OCI-LY7 (cell line): ENCODE results near the gene MAN1B1. TPM values are rescaled to one million over a fixed set of nuclear protein-coding genes. Genes with fewer than 3 reads are reported as not detected.

Source experiments
- BruUV-seq: library from RNA; stranded (reverse); fragments of 400-500 nt; replicated peaks from 2 replicates; lab custom pipeline; 2021; lab: Mats Ljungman, UMichigan
- CTCF ChIA-PET: fragments of 300-600 bp; sonication (Branson Sonifier 250); formaldehyde crosslinking; loops from one replicate; lab custom pipeline; 2022; ENCODE audit warnings: antibody characterized with exemption; ENCODE audit not compliant: unreplicated experiment; lab: Charles Lee
- POLR2A ChIA-PET: fragments of 300-600 bp; sonication (Branson Sonifier 250); formaldehyde crosslinking; loops from one replicate; lab custom pipeline; 2022; ENCODE audit warnings: antibody characterized with exemption; lab: Charles Lee
- DNase-seq: peaks from one replicate; pipeline ENCODE4 v3.0.0-alpha.2; 2015; ENCODE audit warnings: low spot score
- H2AFZ ChIP-seq: fragments of 200-600 bp; sonication (generic), shearing (Covaris generic); 2 replicates; pipeline ENCODE4 v1.6.1; 2014; ENCODE audit warnings: mild to moderate bottlenecking, antibody characterized with exemption, low read length, moderate library complexity
- H3K27ac ChIP-seq: fragments of 200-600 bp; sonication (generic); 2 replicates; pipeline ENCODE4 v1.5.1; 2014; ENCODE audit warnings: mixed run types, low read depth, mild to moderate bottlenecking, moderate library complexity, low read length, inconsistent platforms; ENCODE audit not compliant: poor library complexity, severe bottlenecking
- H3K36me3 ChIP-seq: fragments of 200-600 bp; sonication (generic); 2 replicates; pipeline ENCODE4 v1.6.1; 2014; ENCODE audit warnings: mild to moderate bottlenecking, antibody characterized with exemption, low read length, moderate library complexity, mixed read lengths; ENCODE audit not compliant: insufficient read depth
- H3K4me1 ChIP-seq: fragments of 200-600 bp; sonication (generic); 2 replicates; pipeline ENCODE4 v1.5.1; 2014; ENCODE audit warnings: mild to moderate bottlenecking, low read length; ENCODE audit not compliant: insufficient read depth, poor library complexity, severe bottlenecking
- H3K4me2 ChIP-seq: fragments of 200-600 bp; sonication (generic); 2 replicates; pipeline ENCODE4 v1.6.1; 2014; ENCODE audit warnings: mild to moderate bottlenecking, low read length
- H3K4me3 ChIP-seq: fragments of 200-600 bp; sonication (generic); 2 replicates; pipeline ENCODE4 v1.5.1; 2014; ENCODE audit warnings: mild to moderate bottlenecking, low read depth, low read length; ENCODE audit not compliant: poor library complexity, severe bottlenecking
- H3K79me2 ChIP-seq: fragments of 200-600 bp; sonication (generic); 2 replicates; pipeline ENCODE4 v1.6.1; 2016; ENCODE audit warnings: low read depth, mild to moderate bottlenecking, low read length, moderate library complexity, mixed read lengths; ENCODE audit not compliant: insufficient read depth
- H3K9me2 ChIP-seq: fragments of 200-600 bp; sonication (generic); 2 replicates; pipeline ENCODE4 v1.6.1; 2016; ENCODE audit warnings: mild to moderate bottlenecking, low read length, mixed read lengths; ENCODE audit not compliant: insufficient read depth
- H3K9me3 ChIP-seq: fragments of 200-600 bp; sonication (generic); 2 replicates; pipeline ENCODE4 v1.6.1; 2014; ENCODE audit warnings: mild to moderate bottlenecking, mixed run types, low read length, mixed read lengths
- H4K20me1 ChIP-seq: fragments of 200-600 bp; sonication (generic); 2 replicates; pipeline ENCODE4 v1.6.1; 2014; ENCODE audit warnings: mild to moderate bottlenecking, antibody characterized with exemption, low read length, moderate library complexity, mixed read lengths; ENCODE audit not compliant: insufficient read depth
- CTCF ChIP-seq: fragments of 200-600 bp; sonication (generic); conservative IDR thresholded peaks from 2 replicates; pipeline ENCODE4 v1.5.1; 2014; ENCODE audit warnings: mild to moderate bottlenecking, antibody characterized with exemption, low read length, moderate library complexity, mixed read lengths
- EZH2phosphoT487 ChIP-seq: fragments of 200-600 bp; sonication (generic); IDR thresholded peaks from 2 replicates; pipeline ENCODE4 v1.6.1; 2018; ENCODE audit warnings: low read depth, borderline replicate concordance, mild to moderate bottlenecking, mixed run types, antibody characterized with exemption, low read length, moderate library complexity, mixed read lengths
- intact Hi-C: fragments of 100-400 bp; cut with micrococcal nuclease; formaldehyde crosslinking; loops from one replicate; pipeline ENCODE4 v1.10.0; 2022; ENCODE audit not compliant: unreplicated experiment
- total RNA-seq, 2 experiments: library from RNA; depleted of rRNA in 1 of 2; stranded (reverse); fragments of >200 nt in 1 of 2; shearing (Covaris generic) in 1 of 2; gene quantifications; 2 replicates each; pipeline ENCODE4 v1.2.3, GENCODE V29; 2014 to 2022

The MAN1B1 gene
- total RNA-seq, 2 experiments from 2014 or later, result 32.7 to 43.4 TPM

- DNase-seq, result peak; percentile 94
- no peaks in the 10 kb centered on the region for H3K9me2 ChIP-seq
- H3K4me1 ChIP-seq, result peaks cover 35% of the 10 kb centered on the region
- BruUV-seq, result no TSS peak
- H3K4me2 ChIP-seq, result peak overlapping the region; percentile 96
- TF ChIP-seq EZH2phosphoT487 (no peak), CTCF (no peak)
- intact Hi-C loops, result loop anchor here (1.0 kb wide), 1 partner anchor 22 kb away; no protein-coding TSS in a partner anchor
- ChIA-PET POLR2A (interaction anchor here (0.7 to 3.4 kb wide), 16 partner anchors 8 to 135 kb away, joined by 3 to 52 read pairs (median 4); partner anchors contain the start of genes NELFB, RNF208, SAPCD2 and TPRN), CTCF (interaction anchor here (0.5 to 1.4 kb wide), 8 partner anchors 18 to 109 kb away, joined by 3 to 9 read pairs (median 5); partner anchors contain the start of gene SAPCD2)
- no peaks in the 10 kb centered on the region for H4K20me1 ChIP-seq
- H3K79me2 ChIP-seq, result peaks cover 54% of the 10 kb centered on the region; the same call in 1 of the 2 replicates
- no peaks in the 10 kb centered on the region for H3K9me3 ChIP-seq
- peak overlapping the region; percentile 31; the same call in 1 of the 2 replicates for H2AFZ ChIP-seq
- H3K4me3 ChIP-seq, result peak overlapping the region; percentile 94
- H3K27ac ChIP-seq, result peak overlapping the region; percentile 92
- no peaks in the 10 kb centered on the region for H3K36me3 ChIP-seq
These were observed 42.8 kb downstream of the MAN1B1 start for GRCh38 chr9:137129456-137130175.

GRCh38 chr9:137130176-137130755, 43.5 kb downstream of the MAN1B1 start:
- no TSS peak for BruUV-seq
- Histone ChIP-seq H3K36me3 (no peaks in the 10 kb centered on the region), H3K4me3 (peak overlapping the region; percentile 94), H3K9me2 (no peaks in the 10 kb centered on the region), H3K9me3 (no peaks in the 10 kb centered on the region), H3K79me2 (peaks cover 49% of the 10 kb centered on the region; the same call in 1 of the 2 replicates), H3K4me1 (peaks cover 35% of the 10 kb centered on the region), H3K4me2 (peak overlapping the region; percentile 96), H3K27ac (peak overlapping the region; percentile 92), H4K20me1 (no peaks in the 10 kb centered on the region), H2AFZ (peak overlapping the region; percentile 31; the same call in 1 of the 2 replicates)
- TF ChIP-seq EZH2phosphoT487 (no peak), CTCF (no peak)
- intact Hi-C loops, result no loop called here
- ChIA-PET POLR2A (interaction anchor here (0.7 to 3.4 kb wide), 10 partner anchors 8 to 125 kb away, joined by 3 to 52 read pairs (median 4); partner anchors contain the start of genes NELFB and RNF208), CTCF (interaction anchor here (0.5 to 1.4 kb wide), 7 partner anchors 20 to 108 kb away, joined by 3 to 9 read pairs (median 5); partner anchors contain the start of gene SAPCD2)
- DNase-seq, result no peak
